Transverse colon (tissue), 4 donors: ENCODE results near the gene RHOU. TPM values are rescaled to one million over a fixed set of nuclear protein-coding genes. Genes with fewer than 3 reads are reported as not detected.

ENCODE experiments used
- DNase-seq: peaks from one replicate; pipeline ENCODE4 v3.0.0-alpha.2; 2019
- H3K27ac ChIP-seq, 4 donors: fragments of 200-600 bp; sonication (generic); 2 replicates each; pipeline ENCODE4 v1.5.1; 2016 to 2018; ENCODE audit warnings: inconsistent platforms in 4 of 4
- H3K27me3 ChIP-seq: fragments of 200-600 bp; sonication (generic); 2 replicates; pipeline ENCODE4 v1.5.1; 2017; ENCODE audit warnings: inconsistent platforms
- H3K36me3 ChIP-seq, 4 donors: fragments of 200-600 bp; sonication (generic); 2 replicates each; pipeline ENCODE4 v1.5.1; 2017 to 2019; ENCODE audit warnings: inconsistent platforms in 4 of 4
- H3K4me1 ChIP-seq, 4 donors: fragments of 200-600 bp; sonication (generic); 2 replicates each; pipeline ENCODE4 v1.5.1; 2017 to 2020; ENCODE audit warnings: inconsistent platforms in 4 of 4
- H3K4me3 ChIP-seq, 4 donors: fragments of 200-600 bp; sonication (generic); 1 replicate in 1 of 4; 2 replicates in 3 of 4; pipeline versions ENCODE4 v1.5.1 to v1.6.1; 2017 to 2019; ENCODE audit warnings: inconsistent platforms in 4 of 4
- H3K9me3 ChIP-seq, 2 donors: fragments of 200-600 bp; sonication (generic); 2 replicates each; pipeline ENCODE4 v1.5.1; 2017 to 2019; ENCODE audit warnings: inconsistent platforms in 2 of 2
- CTCF ChIP-seq, 5 experiments: fragments of 200-600 bp in 3 of 5; fragments of 450-650 bp in 2 of 5; sonication (generic) in 3 of 5; IDR thresholded peaks; 1 replicate in 2 of 5; 2 replicates in 3 of 5; pipeline ENCODE4 v1.5.1; 2016 to 2017; ENCODE audit warnings: antibody characterized with exemption in 5 of 5, inconsistent platforms in 3 of 5, mild to moderate bottlenecking in 2 of 5, moderate library complexity in 1 of 5
- EP300 ChIP-seq: sonication (generic); formaldehyde crosslinking; IDR thresholded peaks from one replicate; pipeline ENCODE4 v1.6.1; 2017; ENCODE audit warnings: antibody characterized with exemption, low read depth
- POLR2A ChIP-seq: fragments of 450-650 bp; IDR thresholded peaks from one replicate; pipeline ENCODE4 v1.6.1; 2016; ENCODE audit warnings: antibody characterized with exemption, mild to moderate bottlenecking, moderate library complexity
- POLR2AphosphoS5 ChIP-seq, 3 donors: sonication (generic); formaldehyde crosslinking; IDR thresholded peaks; one replicate each; pipeline ENCODE4 v1.6.1; 2016; ENCODE audit warnings: antibody characterized with exemption in 3 of 3
- WGBS, 2 donors: methylation state at CpG; one replicate each; pipeline ENCODE4 v1.1.5; 2018; ENCODE audit warnings: low coverage in 1 of 2; 5-methylcytosine and 5-hydroxymethylcytosine counted together
- in situ Hi-C, 4 donors: fragments of 200-750 bp; cut with MboI; loops; one replicate each; pipeline versions ENCODE4 v1.15.0 to v1.15.1; 2017; ENCODE audit warnings: low sequenced_read_pairs in 3 of 4, low pct_ligation_motif_present in 1 of 4, low pct_unique_long_range_greater_than_20kb in 1 of 4
- intact Hi-C: fragments of 100-400 bp; cut with DNase I; formaldehyde crosslinking; loops from one replicate; pipeline ENCODE4 v1.15.1; 2023; ENCODE audit warnings: low total_unique reads
- total RNA-seq, 4 donors: library from RNA; depleted of rRNA; stranded (reverse); fragments of >200 nt; gene quantifications; one replicate each; pipeline ENCODE4 v1.1.0, GENCODE V29; 2016

Gene RHOU
- total RNA-seq, 4 donors from 2014 or later, result 32.0 to 62.5 (median 38.4) TPM

- Histone ChIP-seq H3K4me3 (no peak overlapping the region), H3K27ac (no peak overlapping the region), H3K36me3 (no peaks in the 10 kb centered on the region), H3K9me3 (no peaks in the 10 kb centered on the region), H3K4me1 (peaks cover 0 to 4% (median 0%) of the 10 kb centered on the region in 4 donors), H3K27me3 (no peaks in the 10 kb centered on the region)
- intact Hi-C loops (no loop called here), in situ Hi-C loops (no loop called here)
- TF ChIP-seq POLR2A, result no peak
- TF ChIP-seq EP300, result no peak
- TF ChIP-seq POLR2AphosphoS5 (IDR thresholded peaks at IDR 0.05), result no peak
- TF ChIP-seq CTCF (IDR thresholded peaks at IDR 0.05), result no peak
- DNase-seq, result no peak
- 77 to 88% methylated on average over 3 of the region's 3 CpGs for WGBS, 2 donors
Observed at GRCh38 chr1:228763561-228763960, 28.3 kb downstream of the RHOU start.

- Histone ChIP-seq H3K36me3 (no peaks in the 10 kb centered on the region), H3K27me3 (no peaks in the 10 kb centered on the region), H3K4me3 (no peak overlapping the region), H3K9me3 (no peaks in the 10 kb centered on the region), H3K27ac (no peak overlapping the region), H3K4me1 (peaks cover 0 to 4% (median 2%) of the 10 kb centered on the region in 4 donors)
- in situ Hi-C loops (no loop called here), intact Hi-C loops (no loop called here)
- TF ChIP-seq CTCF (IDR thresholded peaks at IDR 0.05) (no peak), EP300 (no peak), POLR2AphosphoS5 (IDR thresholded peaks at IDR 0.05) (no peak), POLR2A (no peak)
- 69 to 75% methylated on average over 1 to 8 of the region's 8 CpGs for WGBS, 2 donors
- DNase-seq, result peak; percentile 63
Observed at GRCh38 chr1:228765168-228765946, 30.1 kb downstream of the RHOU start.

- Histone ChIP-seq H3K9me3 (no peaks in the 10 kb centered on the region), H3K27ac (no peak overlapping the region), H3K4me1 (peaks cover 0 to 18% (median 6%) of the 10 kb centered on the region in 4 donors), H3K4me3 (no peak overlapping the region), H3K36me3 (no peaks in the 10 kb centered on the region), H3K27me3 (no peaks in the 10 kb centered on the region)
- WGBS, 2 donors, result 60 to 93% methylated on average over 1 to 3 of the region's 3 CpGs
- in situ Hi-C loops, result no loop called here
- DNase-seq, result no peak
- intact Hi-C loops, result no loop called here
- TF ChIP-seq EP300 (no peak), POLR2AphosphoS5 (IDR thresholded peaks at IDR 0.05) (no peak), CTCF (IDR thresholded peaks at IDR 0.05) (no peak)
Observed at GRCh38 chr1:228766788-228767187, 31.5 kb downstream of the RHOU start.

- in situ Hi-C loops, result no loop called here
- no peak for DNase-seq
Observed at GRCh38 chr1:228767636-228768354, 32.5 kb downstream of the RHOU start.

More at GRCh38 chr1:228767636-228768354, 32.5 kb downstream of the RHOU start:
- Histone ChIP-seq H3K27me3 (no peaks in the 10 kb centered on the region), H3K27ac (no peak overlapping the region), H3K4me1 (peaks cover 0 to 19% (median 7%) of the 10 kb centered on the region in 4 donors), H3K9me3 (no peaks in the 10 kb centered on the region), H3K36me3 (no peaks in the 10 kb centered on the region), H3K4me3 (no peak overlapping the region)
- intact Hi-C loops, result no loop called here
- WGBS, 2 donors, result 66 to 79% methylated on average over 6 of the region's 6 CpGs
- TF ChIP-seq EP300, result no peak
- no peak for TF ChIP-seq CTCF (IDR thresholded peaks at IDR 0.05)
